GM12891 (cell line): Measurements from ENCODE around the gene TRMT1.

Experiments used
- PAX5 ChIP-seq: IDR thresholded peaks from 2 replicates; pipeline ENCODE4 v1.6.1; 2011; ENCODE audit warnings: low read length, moderate library complexity, mild to moderate bottlenecking; ENCODE audit not compliant: insufficient read depth, severe bottlenecking
- POLR2A ChIP-seq: IDR thresholded peaks from 2 replicates; pipeline ENCODE4 v1.6.1; 2011; ENCODE audit warnings: low read depth, low read length, control low read depth
- POLR2AphosphoS5 ChIP-seq: IDR thresholded peaks from 2 replicates; pipeline ENCODE4 v1.6.1; 2011; ENCODE audit warnings: low read depth, low read length, control low read depth
- SPI1 ChIP-seq: IDR thresholded peaks from 2 replicates; pipeline ENCODE4 v1.6.1; 2011; ENCODE audit warnings: low read depth, low read length, control low read depth

DNA sequence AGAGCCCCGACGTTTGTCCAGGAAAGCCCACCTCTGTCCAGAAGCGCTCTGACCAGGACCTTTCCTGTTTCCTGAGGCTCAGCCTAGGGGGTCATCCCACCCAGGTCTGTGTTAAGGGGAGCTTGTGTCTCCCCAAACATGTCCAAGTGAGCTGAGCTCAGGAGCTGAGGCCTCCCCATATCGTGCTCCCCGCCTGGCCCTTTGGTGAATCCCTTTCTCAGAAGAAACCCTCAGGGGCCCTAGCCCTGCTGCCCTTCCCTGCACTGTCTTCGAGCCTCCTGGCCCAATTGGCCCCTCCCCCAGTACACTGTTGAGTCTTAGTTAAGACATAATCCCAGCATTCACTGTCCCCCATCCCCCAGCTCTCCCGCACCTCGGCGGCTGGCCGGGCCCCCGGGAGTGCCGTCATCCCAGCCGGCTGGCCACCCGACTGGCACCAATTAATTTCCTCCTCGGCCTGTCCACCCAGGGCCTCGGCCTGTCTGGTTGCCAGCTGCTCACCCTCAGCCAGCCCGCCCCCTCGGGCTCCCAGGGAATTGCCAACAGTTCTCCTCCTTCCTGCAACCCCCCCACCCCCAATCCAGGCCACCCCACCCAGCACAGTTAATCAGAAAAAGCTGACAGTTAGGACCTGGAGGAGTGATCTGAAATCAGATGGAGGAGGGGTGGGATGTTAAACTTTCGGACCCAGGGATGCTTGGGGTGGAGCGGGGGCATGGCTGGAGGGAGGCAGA lies 47.2 kb upstream of the TRMT1 start:
- TF ChIP-seq SPI1 (no peak), POLR2AphosphoS5 (no peak), POLR2A (no peak), PAX5 (no peak)
